Pons (tissue), 1 donor: ENCODE data around the gene CCNYL1.
"Not testable (repeated sequence)": the region's sequence is repeated elsewhere in the genome, so short reads cannot be mapped to it uniquely, and the experiment has no call there.

Source experiments
- DNase-seq: peaks from one replicate; pipeline ENCODE4 v3.0.0-alpha.2; 2016; ENCODE audit warnings: low spot score

Gene CCNYL1

DNA sequence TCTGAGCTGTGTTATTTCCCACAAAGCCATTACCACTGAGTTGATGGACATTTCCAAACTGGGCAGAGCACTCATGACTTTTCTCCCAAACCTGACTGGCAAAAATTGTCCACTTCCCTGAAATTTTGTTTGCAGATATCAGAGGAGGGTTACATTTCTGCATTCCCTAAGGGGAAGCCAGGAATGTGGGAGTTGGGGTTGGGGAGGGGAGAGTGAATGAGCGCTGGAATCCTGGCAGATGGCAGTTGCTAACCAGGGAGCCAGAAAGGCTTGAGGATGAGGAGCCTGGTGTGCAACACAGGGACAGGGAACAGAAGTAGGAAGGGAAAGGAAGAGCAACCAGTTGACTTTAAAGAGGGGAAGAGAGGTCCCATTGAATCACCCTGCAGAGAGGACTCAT lies 14.0 kb upstream of the CCNYL1 start:
- DNase-seq, result no peak

DNA sequence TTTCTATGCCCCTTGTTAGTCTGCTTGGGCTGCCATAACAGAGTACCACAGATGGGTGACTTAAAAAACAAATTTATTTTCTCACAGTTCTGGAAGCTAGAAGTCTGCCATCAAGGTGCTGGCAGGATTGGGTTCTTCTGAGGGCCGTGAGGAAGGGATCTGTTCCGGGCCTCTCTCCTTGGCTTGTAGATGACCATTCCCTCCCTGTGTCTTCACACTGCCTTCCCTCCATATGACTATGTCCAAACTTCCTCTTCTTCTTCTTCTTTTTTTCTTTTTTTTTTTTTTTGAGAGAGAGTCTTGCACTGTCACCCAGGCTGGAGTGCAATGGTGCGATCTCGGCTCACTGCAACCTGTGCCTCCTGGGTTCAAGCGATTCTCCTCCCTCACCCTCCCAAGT lies 13.1 kb upstream of the CCNYL1 start:
- no peak for DNase-seq

DNA sequence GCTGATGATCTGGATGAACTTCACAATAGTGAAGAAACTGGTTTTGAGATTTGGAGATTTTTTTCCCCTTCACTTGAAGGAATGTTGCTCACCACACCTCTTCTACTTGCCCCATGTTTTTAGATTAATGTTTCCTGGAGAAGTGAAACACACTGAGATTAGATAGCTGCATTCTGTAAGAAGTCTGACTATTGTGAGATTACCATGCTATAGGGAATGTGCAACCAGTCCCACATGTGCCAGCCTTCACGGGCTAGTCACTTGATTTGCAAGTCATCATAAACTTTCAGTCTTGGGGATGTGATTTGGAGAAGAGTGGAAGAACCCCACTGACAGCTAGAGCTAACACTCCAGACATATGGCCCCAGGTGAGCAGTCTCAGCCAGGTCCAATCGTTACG lies 7.4 kb upstream of the CCNYL1 start:
- DNase-seq, result no peak

DNA sequence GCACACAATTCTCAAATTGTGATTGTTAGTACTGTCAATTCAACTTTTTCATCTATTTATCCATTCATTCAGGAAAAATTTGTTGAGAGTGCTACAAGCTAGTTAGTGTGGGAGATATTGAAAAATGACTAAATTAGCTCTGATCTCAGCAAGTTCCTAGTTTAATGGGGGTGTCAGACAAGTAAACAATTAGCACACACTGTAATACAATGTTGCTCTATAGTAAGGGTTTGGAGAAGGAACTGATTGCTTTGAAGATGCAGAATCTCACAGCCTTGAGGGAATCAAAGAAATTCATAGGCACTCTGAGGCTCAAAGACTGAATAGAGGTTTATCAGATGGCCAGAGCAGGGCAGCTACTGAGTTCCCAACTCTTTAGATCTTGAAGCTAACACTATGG lies 6.8 kb upstream of the CCNYL1 start:
- no peak for DNase-seq

DNA sequence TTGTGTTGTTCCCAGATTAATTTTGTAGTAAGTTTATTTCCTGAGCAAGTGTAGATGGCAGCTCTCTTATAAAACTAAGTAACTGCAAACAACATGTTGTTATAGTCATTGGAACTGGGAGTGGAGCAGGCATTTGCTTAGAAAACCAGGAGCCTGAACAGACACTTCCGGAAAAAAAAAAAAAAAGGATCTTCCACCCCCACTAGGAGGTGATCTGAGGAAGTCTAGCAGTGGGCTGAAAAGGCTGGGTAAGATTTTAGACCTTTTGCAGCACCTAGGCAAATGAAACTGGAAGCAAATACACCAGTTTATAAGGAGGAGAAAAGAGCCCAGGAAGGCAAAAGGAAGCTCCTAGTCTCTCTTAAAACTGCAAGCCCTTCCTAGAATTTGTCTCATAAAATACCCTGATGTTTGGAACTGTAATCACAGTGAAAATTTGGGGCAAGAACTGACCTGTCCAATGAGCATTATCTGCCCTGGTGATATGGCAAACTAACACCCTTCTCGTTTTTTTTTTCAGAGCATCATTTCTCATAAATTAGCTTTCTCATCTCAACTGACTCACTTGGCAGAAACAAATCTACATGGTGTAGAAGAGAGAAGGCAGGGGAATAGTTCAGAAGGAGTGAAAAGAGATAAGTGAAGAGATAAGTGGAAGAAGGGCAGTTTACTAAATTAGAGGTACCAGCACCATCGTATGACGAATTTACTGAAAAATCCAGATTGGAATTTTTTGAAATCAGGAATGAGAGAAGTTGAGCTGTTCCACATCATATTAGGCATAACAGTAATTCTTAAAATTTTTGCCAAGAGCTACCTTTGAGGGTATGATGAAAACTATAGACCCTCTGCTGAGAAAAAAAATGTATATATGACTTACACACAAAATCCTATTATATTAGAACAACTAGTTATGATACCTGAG lies 4.2 kb upstream of the CCNYL1 start:
- no peak for DNase-seq

DNA sequence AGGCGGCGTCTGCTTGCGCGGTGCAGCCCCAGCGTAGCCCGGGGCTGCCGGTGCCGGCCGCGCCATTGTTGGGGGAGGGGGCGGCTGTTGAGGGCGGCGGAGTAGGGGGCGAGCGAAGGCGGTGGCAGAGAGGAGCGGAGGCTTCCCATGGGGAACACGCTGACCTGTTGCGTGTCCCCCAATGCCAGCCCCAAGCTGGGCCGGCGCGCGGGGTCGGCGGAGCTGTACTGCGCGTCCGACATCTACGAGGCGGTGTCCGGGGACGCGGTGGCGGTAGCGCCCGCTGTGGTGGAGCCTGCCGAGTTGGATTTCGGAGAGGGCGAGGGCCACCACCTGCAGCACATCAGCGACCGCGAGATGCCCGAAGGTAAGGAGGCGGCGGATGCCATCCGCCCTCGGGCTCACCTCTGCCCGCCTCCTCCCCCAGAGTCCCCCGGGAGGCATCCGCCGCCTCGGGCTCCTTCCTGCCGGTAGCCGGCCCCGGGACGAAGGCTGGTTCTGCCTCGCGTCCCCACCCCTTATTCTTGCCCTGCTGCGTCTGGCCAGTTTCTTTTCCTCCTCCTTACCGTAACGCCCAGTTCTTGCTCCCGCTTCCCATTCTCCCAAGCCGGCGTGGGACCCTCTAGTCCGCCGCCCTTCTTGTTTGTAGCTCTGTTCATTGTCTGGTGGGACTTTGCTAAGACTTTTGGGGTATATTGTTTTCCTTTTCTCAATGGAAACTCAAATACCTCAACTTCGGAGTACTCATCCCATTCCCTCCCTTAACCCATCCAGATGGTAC lies 500 bp downstream of the CCNYL1 start:
- peak; percentile 14 for DNase-seq

DNA sequence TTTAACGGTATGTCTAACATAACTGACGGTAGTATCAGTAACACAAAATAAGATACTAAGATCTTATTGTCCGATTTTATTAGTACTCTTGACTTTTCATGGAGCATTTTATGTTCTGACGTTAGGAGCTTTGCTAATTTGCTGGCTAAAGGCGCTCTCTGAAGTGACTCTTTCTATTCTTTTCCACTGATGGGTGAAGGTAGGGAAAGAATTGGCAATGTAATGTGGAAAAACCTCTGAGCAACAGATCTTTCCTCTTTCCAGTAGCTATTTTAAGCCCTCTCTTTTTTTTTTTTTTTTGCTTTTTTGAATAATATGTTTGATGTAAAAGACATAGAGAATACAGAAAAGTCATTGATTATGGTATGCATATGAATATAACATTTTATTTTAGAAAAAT lies 4.6 kb downstream of the CCNYL1 start:
- DNase-seq, result no peak

DNA sequence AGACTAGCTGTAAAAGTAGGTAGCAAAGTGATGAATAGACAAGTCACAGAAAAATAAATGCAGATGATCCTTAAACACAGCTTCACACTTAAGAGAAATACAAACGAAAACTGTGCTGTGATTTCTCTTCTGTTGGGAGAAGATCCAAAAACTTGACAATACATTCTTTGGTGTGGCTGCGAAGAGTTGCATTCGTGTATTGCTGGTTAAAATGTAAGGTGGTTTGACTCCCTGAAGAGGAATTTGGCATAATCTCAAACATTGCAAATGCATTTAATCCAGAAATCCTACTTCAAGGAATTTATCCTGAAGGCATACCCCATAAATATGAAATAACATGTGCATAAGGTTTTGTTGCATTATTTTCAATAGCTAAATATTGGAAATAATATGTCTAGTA lies 7.1 kb downstream of the CCNYL1 start:
- peak; percentile 17 for DNase-seq

DNA sequence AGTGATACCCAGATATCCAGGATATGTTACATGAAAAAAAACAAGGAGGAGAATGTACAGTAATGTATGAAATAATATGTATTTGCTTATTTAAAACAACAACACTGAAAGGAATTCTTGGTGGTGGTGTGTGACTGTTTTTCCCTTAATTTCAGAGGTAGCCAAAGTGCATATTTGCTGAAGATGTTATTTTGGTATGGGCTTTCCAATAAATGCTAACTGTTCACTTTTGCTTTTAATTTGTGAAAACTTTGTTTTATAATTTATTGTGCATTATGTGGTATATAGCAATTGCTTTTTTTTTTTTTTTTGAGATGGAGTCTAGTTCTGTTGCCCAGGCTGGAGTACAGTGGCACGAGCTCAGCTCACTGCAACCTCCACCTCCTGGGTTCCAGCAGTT lies 7.6 kb downstream of the CCNYL1 start:
- no peak for DNase-seq

DNA sequence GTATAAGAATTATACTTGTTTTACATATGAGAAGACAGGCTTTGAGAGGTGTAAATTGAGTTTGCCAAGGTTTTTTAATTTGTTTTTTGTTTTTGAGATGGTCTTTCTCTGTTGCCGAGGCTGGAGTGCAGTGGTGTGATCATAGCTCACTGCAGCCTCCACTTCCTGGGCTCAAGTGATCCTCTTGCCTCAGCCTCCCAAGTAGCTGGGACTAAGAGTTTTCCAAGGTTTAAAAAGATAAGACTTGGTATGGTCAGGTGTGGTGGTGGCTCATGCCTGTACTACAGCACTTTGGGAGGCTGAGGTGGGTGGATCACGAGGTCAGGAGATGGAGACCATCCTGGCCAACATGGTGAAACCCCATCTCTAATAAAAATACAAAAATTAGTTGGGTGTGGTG lies 8.2 kb downstream of the CCNYL1 start:
- DNase-seq, result not testable (repeated sequence)

DNA sequence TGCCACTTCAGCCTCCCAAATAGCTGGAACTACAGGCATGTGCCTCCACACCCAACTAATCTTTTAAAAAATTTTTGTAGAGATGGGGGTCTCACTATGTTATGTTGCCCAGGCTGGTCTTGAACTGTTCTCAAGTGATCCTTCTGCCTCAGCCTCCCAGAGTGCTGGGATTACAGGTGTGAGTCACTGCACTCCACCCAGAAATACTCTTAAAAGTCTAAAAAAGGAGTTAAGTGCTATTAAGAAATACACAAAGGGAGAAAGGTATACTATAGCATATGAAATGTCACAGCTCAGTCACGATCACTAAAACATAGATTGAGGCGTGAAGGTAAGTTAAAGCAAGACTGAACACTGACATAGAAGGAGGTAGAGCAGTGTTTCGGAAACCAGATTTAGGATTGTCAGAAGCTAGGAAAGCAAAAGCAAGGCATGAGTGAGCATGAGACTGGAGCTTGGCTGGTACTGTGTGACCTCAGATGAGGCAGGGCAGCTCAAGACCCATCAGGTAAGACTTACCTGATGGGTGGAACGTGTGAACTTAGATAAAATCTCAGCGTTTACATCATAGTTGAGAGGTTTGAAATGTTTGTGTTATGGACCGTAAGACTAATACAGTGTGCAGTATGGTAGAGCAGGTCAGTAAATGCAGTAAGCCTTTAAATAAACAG lies 9.2 kb downstream of the CCNYL1 start:
- DNase-seq, result no peak

DNA sequence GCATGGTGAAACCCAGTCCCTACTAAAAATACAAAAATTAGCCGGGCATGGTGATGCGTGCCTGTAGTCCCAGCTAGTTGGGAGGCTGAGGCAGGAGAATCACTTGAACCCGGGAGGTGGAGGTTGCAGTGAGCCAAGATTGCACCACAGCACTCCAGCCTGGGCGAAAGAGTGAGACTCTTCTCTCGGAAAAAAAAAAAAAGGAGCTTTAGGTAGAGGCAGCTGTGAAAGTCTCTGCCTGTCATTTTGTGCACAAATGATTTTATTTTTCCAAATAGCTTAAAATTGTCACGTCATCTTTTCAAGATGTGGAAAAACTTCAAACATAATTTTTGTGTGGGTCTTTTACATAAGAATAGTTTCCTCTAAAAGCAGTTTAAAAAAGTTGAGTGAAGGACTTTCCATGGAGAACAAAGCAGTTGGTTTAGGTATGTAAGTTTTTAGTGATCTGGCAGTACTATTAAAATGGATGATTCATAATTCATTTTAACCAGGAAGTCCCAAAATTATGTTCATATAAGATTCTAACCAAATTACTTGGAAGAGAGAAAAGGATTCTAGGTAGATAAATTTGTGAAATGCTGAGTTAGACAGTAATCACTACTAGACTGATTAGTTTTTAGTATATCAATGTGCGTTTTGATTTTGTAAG lies 11.5 kb downstream of the CCNYL1 start:
- DNase-seq, result no peak

DNA sequence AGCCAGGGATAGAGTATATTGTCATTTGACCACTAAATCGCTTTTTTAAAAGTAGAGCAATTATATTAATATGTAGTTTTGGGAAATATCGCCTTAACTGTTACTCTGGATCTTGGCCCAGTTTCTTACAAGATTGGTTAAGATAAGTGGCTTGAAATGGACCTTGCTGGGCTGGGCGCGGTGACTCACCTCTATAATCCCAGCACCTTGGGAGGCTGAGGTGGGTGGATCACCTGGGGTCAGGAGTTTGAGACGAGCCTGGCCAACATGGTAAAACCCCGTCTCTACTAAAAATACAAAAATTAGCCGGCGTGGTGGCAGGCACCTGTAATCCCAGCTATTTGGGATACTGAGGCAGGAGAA lies 12.0 kb downstream of the CCNYL1 start:
- DNase-seq, result not testable (repeated sequence)

DNA sequence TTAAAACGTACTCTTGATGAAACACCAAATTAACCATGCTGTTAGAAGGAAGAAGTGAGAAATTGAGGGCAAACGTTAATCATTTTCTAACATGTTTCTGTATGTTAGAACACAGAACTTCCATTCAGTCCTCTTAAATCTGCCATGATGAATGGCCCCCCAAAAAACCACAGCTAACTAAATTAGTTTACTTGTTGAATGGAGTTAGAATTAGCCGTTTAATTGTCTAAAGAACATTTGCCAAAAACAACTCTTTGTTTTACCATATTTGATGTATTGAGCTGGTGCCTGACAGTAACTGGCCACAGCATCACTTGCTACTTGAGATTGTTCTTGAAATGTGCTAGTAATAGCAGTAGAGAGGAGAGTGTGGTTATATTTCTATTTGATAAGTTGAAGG lies 12.7 kb downstream of the CCNYL1 start:
- DNase-seq, result peak; percentile 40

DNA sequence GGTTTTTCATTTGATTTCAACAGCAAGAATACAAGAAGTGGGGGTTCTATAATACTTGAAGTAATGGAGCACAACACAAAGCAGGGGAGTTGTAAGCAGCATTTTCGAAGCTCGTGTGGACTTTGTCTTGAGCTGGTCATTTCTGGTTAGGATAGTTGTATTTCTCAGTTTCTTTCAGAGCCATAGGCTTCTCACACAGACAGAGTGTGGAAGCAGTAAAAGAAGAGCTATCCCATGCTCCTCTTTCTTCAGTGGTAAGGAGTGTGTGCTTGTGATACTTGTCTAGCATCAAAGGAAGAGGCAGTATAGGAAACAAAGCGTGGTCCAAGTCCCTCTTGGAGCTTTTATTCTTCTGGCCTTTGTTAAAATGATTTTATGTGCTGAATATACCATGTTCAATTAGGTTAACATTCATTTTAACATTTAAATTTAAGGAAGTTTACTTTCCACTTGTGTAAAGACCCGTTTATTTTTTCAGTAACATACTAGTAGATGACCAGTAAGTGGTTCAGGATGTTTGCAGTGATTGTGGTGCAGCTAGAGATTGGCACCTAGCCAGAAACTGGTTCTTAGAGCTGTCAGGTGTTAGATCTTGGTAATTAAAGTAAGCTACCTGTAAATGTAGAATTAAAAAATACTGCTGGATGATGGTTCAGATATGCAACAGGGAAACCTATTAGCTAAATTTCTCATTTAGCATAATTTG lies 14.6 kb downstream of the CCNYL1 start:
- peak; percentile 23 for DNase-seq

DNA sequence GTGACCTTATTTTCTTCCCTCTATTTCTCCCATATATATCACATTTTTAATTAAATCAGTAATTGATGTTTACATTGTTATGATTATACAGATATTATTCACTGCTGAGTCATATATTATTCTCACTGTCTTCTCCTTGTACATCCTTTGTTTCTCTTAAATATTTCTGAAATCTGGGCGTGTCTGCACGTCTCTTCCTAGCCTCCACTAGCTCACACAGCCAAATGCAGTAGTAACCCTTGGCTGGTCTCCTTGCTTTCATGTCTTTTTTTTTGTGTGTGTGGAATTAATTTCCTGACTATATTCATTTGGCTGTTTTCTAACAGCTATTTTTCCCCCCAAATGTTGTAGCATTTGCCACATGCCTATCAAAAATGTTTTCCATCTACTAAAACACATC lies 15.8 kb downstream of the CCNYL1 start:
- DNase-seq, result no peak

DNA sequence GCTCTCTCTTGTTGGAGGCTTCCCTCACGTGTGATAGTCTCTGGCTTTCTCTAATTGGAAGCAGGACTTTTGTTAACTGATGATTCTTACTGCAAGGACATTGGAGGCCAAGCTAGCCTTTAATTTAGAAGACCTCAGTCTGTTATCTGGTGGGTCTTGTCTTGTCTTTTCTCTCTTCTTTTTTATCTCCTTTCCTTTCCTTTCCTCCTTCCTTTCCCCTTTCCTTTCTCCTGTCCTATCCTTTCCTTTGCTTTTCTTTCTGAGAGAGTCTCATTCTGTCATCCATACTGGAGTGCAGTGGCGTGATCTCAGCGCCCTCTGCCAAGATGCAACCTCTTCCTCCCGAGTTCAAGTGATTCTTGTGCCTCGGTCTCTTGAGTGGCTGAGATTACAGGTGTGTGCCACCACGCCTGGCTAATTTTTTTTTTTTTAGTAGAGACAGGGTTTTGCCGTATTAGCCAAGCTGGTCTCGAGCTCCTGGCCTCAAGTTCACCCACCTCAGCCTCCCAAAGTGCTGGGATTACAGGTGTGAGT lies 18.1 kb downstream of the CCNYL1 start:
- DNase-seq, result no peak

DNA sequence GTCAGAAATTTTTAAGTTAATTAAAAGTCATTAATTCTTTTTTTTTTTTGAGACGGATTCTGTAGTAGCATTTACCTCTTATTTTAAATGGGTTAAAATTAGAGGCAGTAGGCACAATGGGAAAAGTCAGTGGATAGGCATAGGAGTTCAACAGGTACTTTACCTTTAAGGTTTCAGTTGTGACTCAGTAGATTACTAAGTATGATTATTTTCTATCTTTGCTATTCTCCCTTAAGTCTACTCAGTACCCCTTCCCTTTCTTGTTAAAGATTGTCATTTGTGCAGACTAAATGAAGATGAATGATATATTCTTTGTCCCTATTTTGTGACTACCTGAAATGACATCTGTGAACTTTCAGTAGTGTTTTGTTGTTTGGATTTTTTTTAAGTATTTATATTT lies 19.7 kb downstream of the CCNYL1 start:
- no peak for DNase-seq

DNA sequence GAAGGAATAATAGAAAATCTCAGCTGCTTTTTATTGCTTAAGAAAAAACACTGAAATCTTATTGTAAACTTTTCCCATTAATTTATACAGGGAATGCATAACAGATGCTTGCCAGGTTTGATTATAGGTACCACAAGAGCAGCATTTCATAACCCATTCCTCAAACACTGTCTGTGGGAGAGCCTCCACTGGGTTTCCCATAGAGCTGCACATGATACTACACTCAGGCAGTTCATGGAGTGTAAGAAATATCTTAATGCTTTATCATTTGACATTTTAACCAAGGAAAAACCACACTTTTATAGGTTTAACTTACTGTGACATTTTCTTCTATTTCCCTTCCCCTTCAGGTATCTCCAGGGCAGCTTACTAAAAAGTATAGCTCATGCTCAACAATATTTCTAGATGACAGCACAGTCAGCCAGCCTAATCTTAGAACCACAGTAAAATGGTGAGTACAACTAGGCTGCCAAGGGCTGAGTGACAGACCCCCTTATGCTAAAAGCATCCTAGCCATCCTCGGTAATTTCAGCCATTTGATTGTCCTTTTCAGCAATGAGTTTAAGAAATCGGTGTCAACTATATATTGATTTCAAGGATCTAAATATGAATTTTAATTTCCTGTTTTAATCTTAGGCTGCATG lies 22.3 kb downstream of the CCNYL1 start:
- DNase-seq, result no peak

DNA sequence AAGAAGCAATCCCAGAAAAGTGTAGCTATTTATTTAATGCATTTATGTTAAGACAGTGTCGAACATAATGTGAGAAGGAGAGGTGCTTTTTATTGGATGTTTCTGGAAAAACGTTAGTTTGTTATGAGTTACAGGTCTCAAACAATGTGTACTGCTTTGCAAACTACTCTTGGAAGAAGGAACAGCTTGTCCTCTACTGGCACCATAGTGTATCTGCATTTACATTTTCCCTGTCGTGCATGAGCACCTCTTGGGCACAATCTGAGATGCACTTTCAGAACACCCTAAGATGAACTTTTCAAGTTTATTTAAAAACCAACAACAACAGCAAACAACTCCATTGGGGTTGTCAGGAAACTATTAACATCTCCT lies 22.8 kb downstream of the CCNYL1 start:
- DNase-seq, result peak; percentile 74
